Measurements from ENCODE around the gene APEX2.

DNA sequence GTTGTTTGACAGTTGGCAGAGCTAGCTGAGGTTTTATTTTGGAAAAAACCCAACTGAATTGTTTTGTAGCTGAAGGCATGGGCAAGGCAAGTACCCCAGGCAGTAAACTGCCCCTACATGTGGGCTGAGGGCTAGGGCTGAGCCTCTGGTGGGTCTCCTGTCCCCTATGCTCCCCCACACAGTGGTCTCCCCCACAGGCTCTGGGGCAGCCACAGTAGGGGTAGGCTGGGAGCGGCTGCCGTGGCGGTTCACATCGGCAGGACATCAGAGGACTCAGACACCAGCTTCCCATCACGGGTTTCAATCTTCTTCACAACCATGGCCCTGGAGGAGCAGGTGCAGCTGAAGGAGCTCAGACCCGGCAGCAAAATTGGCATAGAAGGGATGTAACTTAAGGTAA lies 41.4 kb downstream of the APEX2 start:
- TF ChIP-seq EZH2 (IDR thresholded peaks at IDR 0.05; ENCODE audit: insufficient read depth, low read length), result no peak
- TF ChIP-seq, protein P1, sequence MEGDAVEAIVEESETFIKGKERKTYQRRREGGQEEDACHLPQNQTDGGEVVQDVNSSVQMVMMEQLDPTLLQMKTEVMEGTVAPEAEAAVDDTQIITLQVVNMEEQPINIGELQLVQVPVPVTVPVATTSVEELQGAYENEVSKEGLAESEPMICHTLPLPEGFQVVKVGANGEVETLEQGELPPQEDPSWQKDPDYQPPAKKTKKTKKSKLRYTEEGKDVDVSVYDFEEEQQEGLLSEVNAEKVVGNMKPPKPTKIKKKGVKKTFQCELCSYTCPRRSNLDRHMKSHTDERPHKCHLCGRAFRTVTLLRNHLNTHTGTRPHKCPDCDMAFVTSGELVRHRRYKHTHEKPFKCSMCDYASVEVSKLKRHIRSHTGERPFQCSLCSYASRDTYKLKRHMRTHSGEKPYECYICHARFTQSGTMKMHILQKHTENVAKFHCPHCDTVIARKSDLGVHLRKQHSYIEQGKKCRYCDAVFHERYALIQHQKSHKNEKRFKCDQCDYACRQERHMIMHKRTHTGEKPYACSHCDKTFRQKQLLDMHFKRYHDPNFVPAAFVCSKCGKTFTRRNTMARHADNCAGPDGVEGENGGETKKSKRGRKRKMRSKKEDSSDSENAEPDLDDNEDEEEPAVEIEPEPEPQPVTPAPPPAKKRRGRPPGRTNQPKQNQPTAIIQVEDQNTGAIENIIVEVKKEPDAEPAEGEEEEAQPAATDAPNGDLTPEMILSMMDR (IDR thresholded peaks at IDR 0.05; ENCODE audit: insufficient read depth, low read depth, low read length), result no peak
